Fibroblast of lung (primary cell): Measurements from ENCODE around the gene ARRB2. TPM values are rescaled to one million over a fixed set of nuclear protein-coding genes. Genes with fewer than 3 reads are reported as not detected.
A peak's percentile ranks its signal among the peaks of the same experiment; 100 is the strongest.

ENCODE experiments used
- DNase-seq, 2 donors: peaks; one replicate each; pipeline versions ENCODE4 v3.0.0 to v3.0.0-alpha.2; 2010; ENCODE audit warnings: low read depth in 2 of 2
- H2AFZ ChIP-seq: 2 replicates; pipeline ENCODE4 v1.5.1; 2012; ENCODE audit warnings: low read length, control low read depth, inconsistent platforms
- H3K27ac ChIP-seq: 2 replicates; pipeline ENCODE4 v1.5.1; 2011; ENCODE audit warnings: low read length, control low read depth; ENCODE audit not compliant: insufficient read depth
- H3K27me3 ChIP-seq: 2 replicates; pipeline ENCODE4 v1.5.1; 2011; ENCODE audit warnings: mild to moderate bottlenecking, low read length; ENCODE audit not compliant: control insufficient read depth, insufficient read depth
- H3K36me3 ChIP-seq: 2 replicates; pipeline ENCODE4 v1.5.1; 2011; ENCODE audit warnings: low read length; ENCODE audit not compliant: control insufficient read depth, insufficient read depth
- H3K4me1 ChIP-seq: 2 replicates; pipeline ENCODE4 v1.5.1; 2011; ENCODE audit warnings: low read length; ENCODE audit not compliant: control insufficient read depth, insufficient read depth; ENCODE audit errors: extremely low read depth
- H3K4me2 ChIP-seq: 2 replicates; pipeline ENCODE4 v1.5.1; 2011; ENCODE audit warnings: low read length, control low read depth; ENCODE audit not compliant: insufficient read depth; ENCODE audit errors: extremely low read depth
- H3K4me3 ChIP-seq, 4 experiments: fragments of 200-600 bp in 1 of 4; sonication (generic) in 1 of 4; replicated peaks in 1 of 4; 2 replicates each; pipeline ENCODE4 v1.5.1; 2011 to 2016; ENCODE audit warnings: low read length in 4 of 4, low read depth in 3 of 4, mild to moderate bottlenecking in 3 of 4, control low read depth in 2 of 4, inconsistent platforms in 1 of 4, mixed read lengths in 1 of 4; ENCODE audit not compliant: insufficient read depth in 1 of 4; ENCODE audit errors: control extremely low read depth in 1 of 4
- H3K79me2 ChIP-seq: 2 replicates; pipeline ENCODE4 v1.5.1; 2012; ENCODE audit warnings: mild to moderate bottlenecking, low read length, inconsistent platforms; ENCODE audit not compliant: control insufficient read depth, insufficient read depth
- H3K9ac ChIP-seq: 2 replicates; pipeline ENCODE4 v1.5.1; 2011; ENCODE audit warnings: mild to moderate bottlenecking, low read length, control low read depth; ENCODE audit not compliant: insufficient read depth
- H3K9me3 ChIP-seq: 2 replicates; pipeline ENCODE4 v1.5.1; 2012; ENCODE audit warnings: low read depth, low read length; ENCODE audit not compliant: control insufficient read depth, insufficient read depth
- H4K20me1 ChIP-seq: 2 replicates; pipeline ENCODE4 v1.5.1; 2011; ENCODE audit warnings: low read length; ENCODE audit not compliant: control insufficient read depth, insufficient read depth; ENCODE audit errors: extremely low read depth
- EZH2 ChIP-seq: IDR thresholded peaks from 2 replicates; pipeline ENCODE4 v1.5.1; 2012; ENCODE audit warnings: low read length, control low read depth, mild to moderate bottlenecking; ENCODE audit errors: missing control alignments
- polyA plus RNA-seq, 2 donors: library from polyadenylated mRNA; depleted of rRNA in 1 of 2; stranded (reverse) in 1 of 2; unstranded in 1 of 2; fragments of >200 nt; gene quantifications; 2 replicates each; pipeline ENCODE4 v1.2.1, GENCODE V29; 2011 to 2012; ENCODE audit warnings: missing spikeins in 1 of 2
- total RNA-seq: library from RNA; depleted of rRNA; stranded (reverse); fragments of >200 nt; gene quantifications from 2 replicates; pipeline ENCODE4 v1.2.1, GENCODE V29; 2014
- TF ChIP-seq, protein P1 (sequence below), 2 donors: IDR thresholded peaks in 1 of 2; conservative IDR thresholded peaks in 1 of 2; 1 replicate in 1 of 2; 2 replicates in 1 of 2; pipeline ENCODE4 v1.5.1; 2011 to 2012; ENCODE audit warnings: low read length in 2 of 2, control low read depth in 1 of 2, inconsistent platforms in 1 of 2, low read depth in 1 of 2, mild to moderate bottlenecking in 1 of 2

The ARRB2 gene
- total and polyA plus RNA-seq, 2 donors (not counting 1 experiment from before 2014, with no cell fraction given) = 2.8 to 4.6 TPM

DNA sequence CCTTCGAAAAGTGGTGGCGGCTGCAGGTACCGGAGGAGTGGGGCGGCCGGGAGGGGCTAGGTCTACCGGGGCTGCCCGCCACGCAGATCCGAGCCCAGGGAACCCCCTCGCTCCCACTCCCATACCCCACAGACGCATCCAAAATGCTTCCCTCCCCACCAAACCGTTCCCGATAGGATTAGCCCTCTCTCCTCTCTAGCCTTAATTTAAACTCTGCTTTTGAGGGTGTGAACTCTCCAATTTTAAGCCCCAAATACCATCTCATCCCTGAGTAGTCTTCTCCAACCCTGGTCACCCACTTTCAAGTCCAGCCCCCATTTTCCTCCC, 29.6 kb downstream of the ARRB2 start:
- Histone ChIP-seq H3K27ac (no peak overlapping the region), H2AFZ (no peak overlapping the region), H3K4me2 (peak overlapping the region; percentile 72), H3K27me3 (peaks cover 33% of the 10 kb centered on the region), H4K20me1 (no peaks in the 10 kb centered on the region), H3K79me2 (no peaks in the 10 kb centered on the region), H3K36me3 (no peaks in the 10 kb centered on the region), H3K9ac (peak overlapping the region; percentile 51), H3K9me3 (no peaks in the 10 kb centered on the region), H3K4me1 (no peaks in the 10 kb centered on the region), H3K4me3 (peak overlapping the region in 3 of 4 experiments; percentile 67 to 86 (median 72))
- TF ChIP-seq EZH2 = peak; percentile 34
- TF ChIP-seq, protein P1, sequence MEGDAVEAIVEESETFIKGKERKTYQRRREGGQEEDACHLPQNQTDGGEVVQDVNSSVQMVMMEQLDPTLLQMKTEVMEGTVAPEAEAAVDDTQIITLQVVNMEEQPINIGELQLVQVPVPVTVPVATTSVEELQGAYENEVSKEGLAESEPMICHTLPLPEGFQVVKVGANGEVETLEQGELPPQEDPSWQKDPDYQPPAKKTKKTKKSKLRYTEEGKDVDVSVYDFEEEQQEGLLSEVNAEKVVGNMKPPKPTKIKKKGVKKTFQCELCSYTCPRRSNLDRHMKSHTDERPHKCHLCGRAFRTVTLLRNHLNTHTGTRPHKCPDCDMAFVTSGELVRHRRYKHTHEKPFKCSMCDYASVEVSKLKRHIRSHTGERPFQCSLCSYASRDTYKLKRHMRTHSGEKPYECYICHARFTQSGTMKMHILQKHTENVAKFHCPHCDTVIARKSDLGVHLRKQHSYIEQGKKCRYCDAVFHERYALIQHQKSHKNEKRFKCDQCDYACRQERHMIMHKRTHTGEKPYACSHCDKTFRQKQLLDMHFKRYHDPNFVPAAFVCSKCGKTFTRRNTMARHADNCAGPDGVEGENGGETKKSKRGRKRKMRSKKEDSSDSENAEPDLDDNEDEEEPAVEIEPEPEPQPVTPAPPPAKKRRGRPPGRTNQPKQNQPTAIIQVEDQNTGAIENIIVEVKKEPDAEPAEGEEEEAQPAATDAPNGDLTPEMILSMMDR (conservative IDR thresholded peaks at IDR 0.05 in 1 of 2, IDR thresholded peaks at IDR 0.05 in 1 of 2; ENCODE audit: low read depth in 1 of 2, low read length in 2 of 2) = no peak
- no peak for DNase-seq

DNA sequence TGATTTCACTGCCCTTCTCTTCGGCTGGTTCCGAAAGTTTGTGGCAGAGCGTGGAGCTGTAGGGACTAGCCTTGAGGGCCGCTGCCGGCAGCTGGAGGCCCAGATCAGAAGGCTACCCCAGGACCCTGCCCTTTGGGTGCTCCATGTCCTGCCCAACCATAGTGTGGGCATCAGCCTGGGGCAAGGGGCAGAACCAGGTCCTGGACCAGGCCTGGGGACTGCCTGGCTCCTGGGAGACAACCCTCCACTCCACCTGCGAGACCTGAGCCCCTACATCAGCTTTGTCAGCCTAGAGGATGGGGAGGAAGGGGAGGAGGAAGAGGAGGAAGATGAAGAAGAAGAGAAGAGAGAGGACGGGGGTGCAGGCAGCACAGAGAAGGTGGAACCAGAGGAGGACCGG, 30.2 kb downstream of the ARRB2 start:
- Histone ChIP-seq H3K27me3 (peaks cover 34% of the 10 kb centered on the region), H3K9ac (no peak overlapping the region), H2AFZ (no peak overlapping the region), H3K27ac (no peak overlapping the region), H4K20me1 (no peaks in the 10 kb centered on the region), H3K36me3 (no peaks in the 10 kb centered on the region), H3K79me2 (no peaks in the 10 kb centered on the region), H3K4me2 (no peak overlapping the region), H3K4me3 (no peak overlapping the region), H3K9me3 (no peaks in the 10 kb centered on the region), H3K4me1 (no peaks in the 10 kb centered on the region)
- TF ChIP-seq EZH2 = no peak
- no peak for DNase-seq

DNA sequence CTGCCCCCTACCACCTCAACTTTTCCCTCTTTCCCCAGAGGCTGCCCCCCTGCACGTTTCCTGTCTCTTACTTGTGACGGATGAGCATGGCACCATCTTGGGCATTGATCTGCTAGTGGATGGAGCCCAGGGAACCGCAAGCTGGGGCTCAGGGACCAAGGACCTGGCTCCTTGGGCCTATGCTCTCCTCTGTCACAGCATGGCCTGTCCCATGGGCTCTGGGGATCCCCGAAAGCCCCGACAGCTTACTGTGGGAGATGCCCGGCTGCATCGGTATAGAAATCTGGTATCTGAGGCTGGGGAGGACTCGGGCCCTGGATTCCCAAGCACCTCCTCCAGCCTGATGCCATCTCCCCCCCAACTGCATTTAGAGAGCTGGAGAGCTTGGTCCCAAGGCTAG, 31.1 kb downstream of the ARRB2 start:
- Histone ChIP-seq H3K27me3 (peaks cover 34% of the 10 kb centered on the region), H3K27ac (no peak overlapping the region), H3K9ac (no peak overlapping the region), H2AFZ (no peak overlapping the region), H3K36me3 (no peaks in the 10 kb centered on the region), H3K4me3 (no peak overlapping the region), H3K4me2 (no peak overlapping the region), H3K4me1 (no peaks in the 10 kb centered on the region), H3K79me2 (no peaks in the 10 kb centered on the region), H4K20me1 (no peaks in the 10 kb centered on the region), H3K9me3 (no peaks in the 10 kb centered on the region)
- DNase-seq = no peak
- TF ChIP-seq, protein P1 (conservative IDR thresholded peaks at IDR 0.05 in 1 of 2, IDR thresholded peaks at IDR 0.05 in 1 of 2; ENCODE audit: low read depth in 1 of 2, low read length in 2 of 2) = no peak
- no peak for TF ChIP-seq EZH2
